Activated gamma-delta T cell (primary cell): ENCODE measurements around the gene KLK7.

Source experiments
- DNase-seq: peaks from one replicate; lab custom pipeline; 2025; lab: John Stamatoyannopoulos, UW
- total RNA-seq, 2 donors: gene quantifications; one replicate each; lab custom pipeline; 2026; lab: John Stamatoyannopoulos, UW

KLK7 gene
- 0 reads per million in 2 donors for total RNA-seq

GRCh38 chr19:50983625-50984292, at the start of gene KLK7:
KLK7 (minus strand) TSS chr19:50983917; CDS start chr19:50982399, 1,518 bp downstream.
- DNase-seq: no peak

GRCh38 chr19:51031880-51032225, 48.1 kb upstream of the KLK7 start:
- DNase-seq: no peak

GRCh38 chr19:51031220-51031879, 47.6 kb upstream of the KLK7 start:
- no peak for DNase-seq

- DNase-seq: no peak
Observed at GRCh38 chr19:51030631-51031030, 46.9 kb upstream of the KLK7 start.

GRCh38 chr19:51029718-51030117, 46.0 kb upstream of the KLK7 start:
- no peak for DNase-seq

GRCh38 chr19:51027873-51028272, 44.2 kb upstream of the KLK7 start:
- no peak for DNase-seq

- DNase-seq: no peak
Observed at GRCh38 chr19:51027126-51027806, 43.5 kb upstream of the KLK7 start.

- DNase-seq: no peak
Observed at GRCh38 chr19:51026554-51026831, 42.8 kb upstream of the KLK7 start, which contains the start of gene KLK11. KLK11 (minus strand) TSS chr19:51026616; CDS start chr19:51025631, 985 bp downstream.

GRCh38 chr19:51025809-51026553, 42.3 kb upstream of the KLK7 start:
- no peak for DNase-seq

GRCh38 chr19:51025401-51025800, 41.7 kb upstream of the KLK7 start:
- DNase-seq: no peak

GRCh38 chr19:51024924-51025323, 41.2 kb upstream of the KLK7 start:
- no peak for DNase-seq

- DNase-seq: no peak
Observed at GRCh38 chr19:51023946-51024345, 40.2 kb upstream of the KLK7 start.

GRCh38 chr19:51022526-51022925, 38.8 kb upstream of the KLK7 start:
- no peak for DNase-seq

- no peak for DNase-seq
Observed at GRCh38 chr19:51020988-51021651, 37.4 kb upstream of the KLK7 start.

- DNase-seq: no peak
Observed at GRCh38 chr19:51019544-51019925, 35.8 kb upstream of the KLK7 start, which contains the start of gene KLK10. KLK10 (minus strand) TSS chr19:51019709; CDS start chr19:51019130, 579 bp downstream.

GRCh38 chr19:51018745-51019543, 35.2 kb upstream of the KLK7 start:
- DNase-seq: no peak

- DNase-seq: no peak
Observed at GRCh38 chr19:51016798-51017683, 33.3 kb upstream of the KLK7 start.

GRCh38 chr19:51015691-51016267, 32.1 kb upstream of the KLK7 start:
- DNase-seq: no peak

- DNase-seq: no peak
Observed at GRCh38 chr19:51014242-51014641, 30.5 kb upstream of the KLK7 start.
